Measurements from ENCODE around the gene IFT88.

The IFT88 gene

GRCh38 chr13:20716951-20717350 is 150.0 kb downstream of the IFT88 start:
- no peak overlapping the region for H3K4me3 ChIP-seq (replicated peaks; ENCODE audit: low read depth, low read length)
- DNase-seq (ENCODE audit: low read depth), result no peak
- no peak for TF ChIP-seq CTCF (IDR thresholded peaks at IDR 0.05; ENCODE audit: low read length, missing control alignments)

GRCh38 chr13:20717581-20718542 is 150.9 kb downstream of the IFT88 start:
- no peak for DNase-seq (ENCODE audit: low read depth)
- no peak overlapping the region for H3K4me3 ChIP-seq (replicated peaks; ENCODE audit: low read depth, low read length)
- TF ChIP-seq CTCF (IDR thresholded peaks at IDR 0.05; ENCODE audit: low read length, missing control alignments), result no peak

GRCh38 chr13:20718958-20719566 is 152.1 kb downstream of the IFT88 start:
- DNase-seq (ENCODE audit: low read depth), result no peak
- H3K4me3 ChIP-seq (replicated peaks; ENCODE audit: low read depth, low read length), result no peak overlapping the region
- TF ChIP-seq CTCF (IDR thresholded peaks at IDR 0.05; ENCODE audit: low read length, missing control alignments), result no peak

GRCh38 chr13:20719783-20720182 is 152.8 kb downstream of the IFT88 start:
- no peak for DNase-seq (ENCODE audit: low read depth)
- TF ChIP-seq CTCF (IDR thresholded peaks at IDR 0.05; ENCODE audit: low read length, missing control alignments), result no peak
- no peak overlapping the region for H3K4me3 ChIP-seq (replicated peaks; ENCODE audit: low read depth, low read length)

GRCh38 chr13:20720499-20720898 is 153.5 kb downstream of the IFT88 start:
- no peak for TF ChIP-seq CTCF (IDR thresholded peaks at IDR 0.05; ENCODE audit: low read length, missing control alignments)
- no peak overlapping the region for H3K4me3 ChIP-seq (replicated peaks; ENCODE audit: low read depth, low read length)
- DNase-seq (ENCODE audit: low read depth), result no peak

GRCh38 chr13:20721058-20721453 is 154.1 kb downstream of the IFT88 start:
- DNase-seq (ENCODE audit: low read depth), result no peak
- TF ChIP-seq CTCF (IDR thresholded peaks at IDR 0.05; ENCODE audit: low read length, missing control alignments), result no peak
- H3K4me3 ChIP-seq (replicated peaks; ENCODE audit: low read depth, low read length), result no peak overlapping the region
